Skeletal muscle cell (primary cell): ENCODE results near the gene PGAP6.
A peak's percentile ranks its signal among the peaks of the same experiment; 100 is the strongest.
"Not testable (repeated sequence)": the region's sequence is repeated elsewhere in the genome, so short reads cannot be mapped to it uniquely, and the experiment has no call there.

ENCODE experiments used
- DNase-seq: peaks from one replicate; pipeline ENCODE4 v3.0.0-alpha.2; 2010; ENCODE audit warnings: low read depth
- H3K4me3 ChIP-seq: 2 replicates; pipeline ENCODE4 v1.5.1; 2011; ENCODE audit warnings: low read depth, mild to moderate bottlenecking, control low read depth, low read length, moderate library complexity

The PGAP6 gene

DNA sequence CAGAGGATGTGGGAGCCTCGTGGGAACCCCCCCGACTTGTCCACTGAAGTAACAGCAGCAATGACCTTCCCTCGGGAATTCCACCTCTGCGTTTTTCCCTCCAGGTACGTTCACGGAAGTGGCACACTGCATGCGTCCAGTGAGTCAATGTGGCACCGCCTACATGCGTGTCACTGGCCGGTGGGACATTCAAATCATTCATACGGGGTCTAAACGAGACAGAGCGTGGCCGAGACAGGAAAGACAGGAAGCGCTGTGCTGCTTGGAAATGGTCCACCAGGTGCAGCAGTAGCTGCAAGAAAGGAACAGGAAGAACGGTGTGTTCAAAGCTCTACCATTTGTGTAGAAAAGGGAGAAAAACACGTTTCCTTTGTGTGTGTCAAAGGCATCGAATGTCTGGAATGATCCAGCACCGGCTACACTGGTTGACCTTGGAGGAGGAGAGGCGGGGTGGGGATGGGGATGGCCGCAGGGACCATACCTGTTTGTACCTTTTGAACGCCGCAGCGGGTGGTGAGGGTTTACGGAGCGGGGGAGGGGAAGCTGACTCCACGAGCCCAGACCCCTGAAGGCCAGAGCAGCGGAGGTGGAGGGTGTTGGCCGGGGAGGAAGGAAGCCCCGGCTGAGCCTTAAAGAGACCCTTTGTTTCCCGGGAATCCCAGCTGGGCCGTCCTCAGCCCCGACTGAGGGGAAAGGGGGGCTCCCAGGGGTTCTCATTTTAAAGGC, 1.7 kb upstream of the PGAP6 start:
- DNase-seq, result no peak
- H3K4me3 ChIP-seq, result no peak overlapping the region

DNA sequence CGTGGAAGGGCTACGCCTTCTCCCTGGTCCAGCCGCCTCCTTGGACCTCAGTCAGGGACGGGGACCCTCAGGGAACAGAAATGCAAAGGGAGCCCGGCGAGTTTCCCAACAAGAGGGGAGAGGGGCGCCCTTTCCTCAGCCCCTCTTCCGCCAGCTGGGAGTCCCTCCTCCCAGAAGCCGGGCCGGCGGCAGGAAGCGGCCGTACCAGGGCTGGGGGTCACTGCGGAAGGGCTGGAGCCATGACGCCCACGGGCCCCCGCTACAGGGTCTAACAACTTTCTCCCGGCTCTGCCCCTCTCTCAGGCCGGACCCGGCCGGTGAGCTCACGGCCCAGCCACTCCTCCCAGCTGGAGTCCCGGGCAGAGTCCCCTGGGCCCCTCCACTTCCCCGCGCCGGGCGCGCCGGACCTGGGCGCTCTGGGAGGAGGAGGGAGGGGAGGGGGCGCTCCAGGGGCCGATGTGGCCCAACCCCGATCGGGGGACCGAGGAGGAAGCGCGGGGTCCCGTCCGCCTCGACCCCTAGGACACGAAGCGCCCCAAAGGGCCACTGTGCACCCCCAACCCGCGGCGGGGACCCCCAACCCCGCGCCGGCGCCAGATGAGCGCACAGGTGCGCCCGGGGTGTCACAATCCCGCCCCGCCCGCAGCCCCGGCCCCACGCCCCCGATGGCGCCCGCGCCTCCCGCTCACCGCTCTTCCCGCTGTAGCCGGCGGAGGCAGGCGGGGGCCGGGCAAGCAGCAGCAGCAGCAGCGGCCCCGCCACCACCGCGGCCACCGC, 578 bp downstream of the PGAP6 start:
- DNase-seq, result no peak
- H3K4me3 ChIP-seq, result peak overlapping the region; percentile 75

- DNase-seq, result no peak
- peak overlapping the region; percentile 75 for H3K4me3 ChIP-seq
These were observed 1.1 kb downstream of the PGAP6 start for GRCh38 chr16:380762-381011.

DNA sequence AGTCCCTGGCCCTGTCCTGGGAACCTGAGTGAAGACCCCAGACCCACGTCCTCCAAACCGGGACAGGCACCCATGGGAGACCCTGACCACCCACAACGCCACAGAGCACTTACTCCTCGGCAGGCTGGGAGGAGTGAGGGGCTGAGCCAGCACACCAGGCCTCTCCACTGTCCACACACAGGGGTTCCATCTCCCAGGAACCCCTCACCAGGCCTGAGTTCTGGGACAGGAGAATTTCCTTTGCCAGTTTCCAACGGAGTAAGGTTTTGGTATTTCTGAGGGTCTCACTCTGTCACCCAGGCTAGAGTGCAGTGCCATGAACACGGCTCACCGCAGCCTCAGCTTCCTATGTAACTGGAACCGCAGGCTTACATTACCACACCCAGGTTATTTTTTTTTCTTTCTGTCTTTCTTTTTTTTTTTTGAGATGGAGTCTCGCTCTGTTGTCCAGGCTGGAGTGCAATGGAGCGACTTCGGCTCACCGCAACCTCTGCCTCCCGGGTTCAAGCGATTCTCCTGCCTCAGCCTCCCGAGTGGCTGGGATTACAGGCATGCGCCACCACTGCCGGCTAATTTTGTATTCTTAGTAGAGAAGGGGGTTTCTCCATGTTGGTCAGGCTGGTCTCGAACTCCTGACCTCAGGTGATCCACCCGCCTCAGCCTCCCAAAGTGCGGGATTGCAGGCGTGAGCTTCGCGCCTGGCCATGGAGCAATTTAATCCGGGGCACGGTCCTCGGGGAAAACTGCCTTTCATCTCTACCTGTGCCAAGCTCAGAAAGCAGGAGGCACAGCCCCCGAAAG, 1.6 kb downstream of the PGAP6 start:
- no peak for DNase-seq
- peak overlapping the region; percentile 75 for H3K4me3 ChIP-seq

GRCh38 chr16:379183-379960, 2.4 kb downstream of the PGAP6 start:
- DNase-seq, result no peak

GRCh38 chr16:378821-379182, 3.0 kb downstream of the PGAP6 start:
- no peak for DNase-seq
- no peak overlapping the region for H3K4me3 ChIP-seq

More at GRCh38 chr16:379183-379960, 2.4 kb downstream of the PGAP6 start:
- H3K4me3 ChIP-seq, result no peak overlapping the region

GRCh38 chr16:378113-378820, 3.5 kb downstream of the PGAP6 start:
- not testable (repeated sequence) for DNase-seq, H3K4me3 ChIP-seq

GRCh38 chr16:377419-377951, 4.3 kb downstream of the PGAP6 start:
- no peak for DNase-seq
- H3K4me3 ChIP-seq, result no peak overlapping the region

DNA sequence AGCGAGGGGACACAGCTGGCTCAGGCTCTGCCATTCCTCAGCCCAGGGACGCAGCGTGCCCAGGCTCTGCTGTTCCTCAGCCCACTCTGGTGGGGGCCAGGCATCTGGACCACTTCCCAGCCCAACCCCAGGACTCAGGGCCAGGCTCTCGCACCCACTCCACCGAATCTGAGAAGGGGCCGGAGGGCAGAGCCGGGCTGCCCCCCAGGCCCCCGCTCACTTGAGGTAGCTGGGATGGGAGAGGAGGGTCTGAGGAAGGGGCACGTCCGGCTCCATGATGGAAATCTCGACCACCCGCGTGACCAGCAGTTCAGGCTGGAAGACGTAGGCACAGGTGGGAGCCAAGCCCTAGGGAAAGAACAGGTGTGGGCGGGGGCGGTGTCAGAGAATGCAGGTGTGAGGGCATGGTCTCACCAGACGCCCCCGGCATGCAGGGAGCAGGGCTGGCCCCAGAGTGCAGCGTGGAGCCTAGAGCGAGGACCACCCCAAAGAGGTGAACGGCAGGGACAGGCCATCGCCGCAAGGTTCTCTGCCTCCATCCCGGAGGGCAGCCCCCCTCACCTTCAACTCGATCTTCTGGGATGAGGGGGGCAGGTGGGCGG, 4.9 kb downstream of the PGAP6 start:
- no peak overlapping the region for H3K4me3 ChIP-seq
- no peak for DNase-seq

- H3K4me3 ChIP-seq, result no peak overlapping the region
- no peak for DNase-seq
These were observed 5.6 kb downstream of the PGAP6 start for GRCh38 chr16:375927-376816.

GRCh38 chr16:375212-375611, 6.6 kb downstream of the PGAP6 start:
- H3K4me3 ChIP-seq, result no peak overlapping the region
- no peak for DNase-seq

DNA sequence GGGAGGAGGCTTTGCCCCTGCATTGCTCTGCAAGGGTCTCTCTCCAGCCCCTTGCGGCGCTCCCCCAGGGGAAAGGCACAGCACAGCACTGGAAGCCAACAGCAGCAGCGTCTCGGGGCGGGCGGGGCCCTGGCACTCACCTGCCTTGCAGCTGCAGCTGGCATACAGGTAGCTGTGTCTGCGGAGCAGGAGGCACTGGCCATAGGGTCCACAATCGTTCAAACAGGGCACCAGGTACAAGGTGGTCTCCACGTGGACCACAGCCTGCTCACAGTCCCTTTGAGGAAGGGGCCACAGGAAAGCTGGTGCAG, 7.2 kb downstream of the PGAP6 start:
- no peak overlapping the region for H3K4me3 ChIP-seq
- DNase-seq, result no peak

DNA sequence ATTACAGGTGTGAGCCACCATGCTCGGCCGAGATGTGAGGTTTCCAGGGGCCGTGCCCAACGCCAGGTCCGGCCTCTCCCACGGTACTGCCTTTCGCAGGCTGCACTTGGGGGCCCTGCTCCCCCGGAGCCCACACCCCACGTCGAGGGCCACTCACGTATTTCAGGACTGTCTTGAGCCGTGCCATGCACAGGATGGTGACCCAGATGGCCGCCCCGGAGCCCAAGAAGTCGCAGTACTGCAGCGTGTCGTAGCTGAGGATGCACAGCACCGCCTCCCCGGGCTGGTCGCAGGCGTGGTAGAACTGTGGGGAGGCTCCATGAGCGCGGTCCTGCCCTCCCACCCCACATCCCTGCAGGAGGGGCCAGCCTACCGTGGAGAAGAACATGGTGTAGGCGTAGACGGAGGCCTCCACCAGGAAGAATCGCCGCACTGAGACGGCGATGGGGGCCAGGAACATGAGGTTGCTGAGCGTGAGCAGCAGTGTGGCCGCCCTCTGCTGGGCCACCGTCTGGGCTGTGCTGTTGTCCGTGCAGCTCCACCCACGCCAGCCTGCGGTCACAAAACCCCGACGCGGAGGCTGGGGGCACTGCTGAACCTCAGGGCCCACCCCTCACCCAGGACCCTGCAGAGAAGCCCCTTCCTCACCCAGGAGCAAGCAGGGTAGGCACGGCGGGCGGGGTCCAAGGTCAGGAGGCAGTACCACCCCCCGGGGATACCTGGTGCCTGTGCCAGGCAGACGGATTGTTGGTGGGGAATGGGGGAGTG, 7.7 kb downstream of the PGAP6 start:
- H3K4me3 ChIP-seq, result no peak overlapping the region
- no peak for DNase-seq

DNA sequence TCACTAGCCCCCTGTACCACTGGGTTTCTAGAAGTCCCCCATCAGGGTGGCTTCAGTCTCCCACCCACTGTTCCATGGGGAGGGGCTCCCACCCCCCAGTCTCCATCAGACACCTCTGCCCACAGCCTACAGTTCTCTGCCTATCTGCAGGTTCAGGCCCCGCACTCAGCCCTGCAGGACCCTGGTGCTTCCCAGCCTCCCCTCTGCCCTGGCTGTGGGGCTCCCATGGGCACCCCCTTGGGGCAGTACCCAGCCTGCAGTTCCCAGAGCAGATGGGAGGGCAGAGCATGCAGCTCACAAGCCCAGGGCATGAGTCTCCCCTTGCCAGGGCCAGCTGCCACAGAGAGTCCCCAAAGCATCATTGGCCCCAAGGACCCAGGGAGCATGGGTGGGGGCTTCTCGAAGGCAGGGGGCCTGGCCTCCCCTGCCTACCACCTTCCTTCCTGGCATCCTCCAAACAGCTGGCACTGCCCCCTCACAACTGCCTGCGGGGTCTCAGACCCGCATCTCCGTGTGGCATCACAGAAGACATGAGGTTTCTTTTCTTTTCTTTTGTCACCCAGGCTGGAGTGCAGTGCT, 8.7 kb downstream of the PGAP6 start:
- DNase-seq, result no peak
- H3K4me3 ChIP-seq, result no peak overlapping the region

DNA sequence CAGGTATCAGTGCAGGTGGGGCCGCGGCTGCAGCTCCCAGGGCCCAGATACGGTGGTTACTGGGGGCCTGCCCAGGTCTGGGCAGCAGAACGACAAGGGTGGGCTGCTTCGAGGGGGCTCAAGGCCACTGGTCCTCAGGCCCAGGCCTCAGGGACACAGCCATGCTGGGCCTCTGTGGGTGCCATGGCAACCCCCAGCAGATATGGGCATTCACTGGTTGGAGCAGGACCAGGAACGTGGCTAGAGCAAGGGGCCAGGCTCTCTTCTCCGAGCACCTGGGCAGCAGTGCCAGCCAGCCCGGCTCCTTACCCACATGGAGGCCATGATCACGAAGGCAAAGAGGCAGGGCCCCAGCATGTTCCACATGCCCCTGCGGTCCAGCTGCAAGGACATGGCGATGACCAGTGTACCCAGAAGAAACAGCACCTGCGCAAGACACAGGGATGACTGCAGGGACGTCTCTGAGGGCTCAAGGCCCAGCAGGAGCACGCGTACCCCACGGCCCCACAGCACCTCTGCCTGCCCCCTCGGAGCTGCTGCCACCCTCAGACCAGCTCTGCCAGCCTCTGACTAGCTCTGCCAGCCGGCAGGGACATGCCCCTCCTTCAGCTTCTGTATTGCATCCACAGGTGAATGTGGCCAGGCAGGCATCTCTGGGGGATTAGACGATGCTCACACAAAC, 9.3 kb downstream of the PGAP6 start:
- no peak for DNase-seq
- H3K4me3 ChIP-seq, result no peak overlapping the region
